Endothelial cell of umbilical vein (primary cell): Measurements from ENCODE around the gene C3orf49. TPM values are rescaled to one million over a fixed set of nuclear protein-coding genes. Genes with fewer than 3 reads are reported as not detected.

Experiments used
- BruUV-seq: library from RNA; stranded (reverse); fragments of 400-500 nt; replicated peaks from 2 replicates; lab custom pipeline; 2021; lab: Mats Ljungman, UMichigan
- CTCF ChIA-PET: fragments of 300-600, 350-600 bp; sonication (Branson Sonifier 250); formaldehyde crosslinking; loops from one replicate; lab custom pipeline; 2021; ENCODE audit warnings: antibody characterized with exemption, inconsistent platforms; lab: Charles Lee
- POLR2A ChIA-PET: fragments of 300-600, 350-600 bp; sonication (Branson Sonifier 250); formaldehyde crosslinking; loops from one replicate; lab custom pipeline; 2021; ENCODE audit warnings: antibody characterized with exemption, inconsistent platforms; lab: Charles Lee
- DNase-seq: peaks from one replicate; pipeline ENCODE4 v3.0.0-alpha.2; 2011; ENCODE audit warnings: low read depth, low spot score
- FAIRE-seq: peaks from 2 replicates; lab custom pipeline; 2011; peaks lifted over from hg19 to GRCh38; lab: Jason Lieb, UNC
- H2AFZ ChIP-seq: 2 replicates; pipeline ENCODE4 v1.6.0; 2012; ENCODE audit warnings: low read depth, low read length, control low read depth, inconsistent platforms
- H3K27ac ChIP-seq: 2 replicates; pipeline ENCODE4 v1.5.1; 2011; ENCODE audit warnings: low read depth, mild to moderate bottlenecking, control low read depth, low read length, moderate library complexity; ENCODE audit not compliant: insufficient read depth
- H3K27me3 ChIP-seq, 2 experiments: 2 replicates each; pipeline versions ENCODE4 v1.6.0 to v1.6.1; 2011; ENCODE audit warnings: low read length in 2 of 2, mixed read lengths in 1 of 2; ENCODE audit not compliant: control insufficient read depth in 2 of 2, insufficient read depth in 2 of 2
- H3K36me3 ChIP-seq, 2 experiments: 2 replicates in 1 of 2; 3 replicates in 1 of 2; pipeline ENCODE4 v1.5.1; 2011; ENCODE audit warnings: low read length in 2 of 2, mild to moderate bottlenecking in 1 of 2, moderate library complexity in 1 of 2; ENCODE audit not compliant: control insufficient read depth in 2 of 2, insufficient read depth in 2 of 2; ENCODE audit errors: extremely low read depth in 1 of 2
- H3K4me1 ChIP-seq: 3 replicates; pipeline ENCODE4 v1.5.1; 2011; ENCODE audit warnings: mild to moderate bottlenecking, low read length; ENCODE audit not compliant: control insufficient read depth, insufficient read depth; ENCODE audit errors: extremely low read depth
- H3K4me2 ChIP-seq: 2 replicates; pipeline ENCODE4 v1.6.1; 2011; ENCODE audit warnings: low read length, control low read depth, mixed read lengths; ENCODE audit not compliant: insufficient read depth
- H3K4me3 ChIP-seq, 3 experiments: fragments of 200-600 bp in 1 of 3; sonication (generic), shearing (Covaris generic) in 1 of 3; replicated peaks in 1 of 3; 2 replicates each; pipeline ENCODE4 v1.5.1; 2011 to 2016; ENCODE audit warnings: control low read depth in 3 of 3, low read length in 3 of 3, mild to moderate bottlenecking in 2 of 3, inconsistent platforms in 1 of 3, low read depth in 1 of 3, moderate library complexity in 1 of 3; ENCODE audit not compliant: insufficient read depth in 1 of 3
- H3K79me2 ChIP-seq: 2 replicates; pipeline ENCODE4 v1.6.0; 2012; ENCODE audit warnings: low read length, inconsistent platforms; ENCODE audit not compliant: control insufficient read depth, insufficient read depth
- H3K9ac ChIP-seq: replicated peaks from 2 replicates; pipeline ENCODE3; 2011; ENCODE audit warnings: low read length, control low read depth; ENCODE audit not compliant: insufficient read depth; ENCODE audit errors: extremely low read depth
- H3K9me1 ChIP-seq: replicated peaks from 3 replicates; pipeline ENCODE4 v1.6.0; 2011; ENCODE audit warnings: mild to moderate bottlenecking, low read length; ENCODE audit not compliant: control insufficient read depth, insufficient read depth; ENCODE audit errors: extremely low read depth
- H3K9me3 ChIP-seq: replicated peaks from 2 replicates; pipeline ENCODE4 v1.5.1; 2012; ENCODE audit warnings: low read length, inconsistent platforms; ENCODE audit not compliant: control insufficient read depth, insufficient read depth
- H4K20me1 ChIP-seq: replicated peaks from 2 replicates; pipeline ENCODE3; 2011; ENCODE audit warnings: mild to moderate bottlenecking, low read length; ENCODE audit not compliant: control insufficient read depth, insufficient read depth; ENCODE audit errors: extremely low read depth
- EZH2 ChIP-seq: IDR thresholded peaks from 2 replicates; pipeline ENCODE4 v1.6.1; 2012; ENCODE audit warnings: borderline replicate concordance, low read depth, mild to moderate bottlenecking, moderate library complexity, low read length, inconsistent platforms; ENCODE audit not compliant: severe bottlenecking
- FOS ChIP-seq: IDR thresholded peaks from 2 replicates; pipeline ENCODE4 v1.6.1; 2011; ENCODE audit warnings: mild to moderate bottlenecking, low read length, moderate library complexity, borderline replicate concordance; ENCODE audit not compliant: insufficient read depth
- GATA2 ChIP-seq: IDR thresholded peaks from 2 replicates; pipeline ENCODE4 v1.7.0; 2011; ENCODE audit warnings: low read depth, mild to moderate bottlenecking, moderate library complexity, mixed read lengths, low read length; ENCODE audit not compliant: insufficient read length, insufficient read depth
- JUN ChIP-seq: IDR thresholded peaks from 2 replicates; pipeline ENCODE4 v1.6.1; 2011; ENCODE audit warnings: borderline replicate concordance, low read depth; ENCODE audit not compliant: insufficient read length, insufficient read depth
- MYC ChIP-seq: IDR thresholded peaks from one replicate; pipeline ENCODE4 v1.6.1; 2011; ENCODE audit warnings: mild to moderate bottlenecking, low read depth, low read length
- POLR2A ChIP-seq: IDR thresholded peaks from 2 replicates; pipeline ENCODE4 v1.6.1; 2012; ENCODE audit warnings: low read depth, mild to moderate bottlenecking, control low read depth, low read length
- POLR2AphosphoS5 ChIP-seq: IDR thresholded peaks from 2 replicates; pipeline ENCODE4 v1.6.1; 2012; ENCODE audit warnings: low read depth, mild to moderate bottlenecking, control low read depth, low read length, moderate library complexity; ENCODE audit not compliant: insufficient read depth
- dilution Hi-C: fragments of 300-500 bp; cut with MboI; formaldehyde crosslinking; loops from one replicate; pipeline ENCODE4 v1.15.0; 2019; ENCODE audit warnings: low sequenced_read_pairs; ENCODE audit not compliant: extremely low pct_ligation_motif_present
- intact Hi-C: fragments of 100-400 bp; cut with micrococcal nuclease; formaldehyde crosslinking; loops from one replicate; pipeline ENCODE4 v1.10.0; 2022
- polyA plus RNA-seq, 4 experiments: library from polyadenylated mRNA; depleted of rRNA in 3 of 4; stranded (reverse) in 3 of 4; unstranded in 1 of 4; fragments of >200 nt; gene quantifications; 2 replicates each; pipeline versions ENCODE4 v1.2.1 to v1.2.3, GENCODE V29; 2011 to 2012; ENCODE audit warnings: missing spikeins in 1 of 4
- total RNA-seq: library from RNA; stranded (reverse); gene quantifications from 2 replicates; pipeline ENCODE4 v1.2.3, GENCODE V29; 2021
- TF ChIP-seq, protein P1 (sequence below): IDR thresholded peaks from 2 replicates; pipeline ENCODE4 v1.6.1; 2011; ENCODE audit not compliant: insufficient read depth, insufficient read length
- TF ChIP-seq, protein P2 (sequence below), 2 donors: IDR thresholded peaks; 1 replicate in 1 of 2; 2 replicates in 1 of 2; pipeline ENCODE4 v1.5.1; 2011; ENCODE audit warnings: low read length in 2 of 2, mild to moderate bottlenecking in 2 of 2, moderate library complexity in 2 of 2, control low read depth in 1 of 2, inconsistent platforms in 1 of 2, low read depth in 1 of 2; ENCODE audit not compliant: insufficient read depth in 1 of 2; ENCODE audit errors: extremely low read depth in 1 of 2

C3orf49 gene
- total and polyA plus RNA-seq, 2 donors (not counting 3 experiments of a cell fraction or from before 2014, with no cell fraction given) = not detected

DNA sequence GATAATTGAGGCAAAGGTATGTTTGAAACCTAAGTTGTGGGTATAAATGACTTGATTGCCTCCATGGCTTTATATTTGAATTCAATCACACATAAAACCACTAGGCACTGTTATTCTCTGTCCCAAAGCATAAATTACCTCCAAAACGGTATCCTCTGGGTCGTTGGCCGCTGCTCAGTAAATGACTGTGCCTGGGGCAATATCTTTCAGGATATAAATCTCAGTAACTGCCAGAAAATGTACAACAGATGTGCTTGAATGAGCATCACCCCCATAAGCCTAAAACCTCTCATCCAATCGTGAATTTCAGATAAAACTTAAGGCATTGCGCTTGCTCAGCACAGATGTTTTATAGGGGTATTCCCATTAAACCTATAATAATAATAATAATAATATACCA, 19.0 kb upstream of the C3orf49 start:
- Histone ChIP-seq H4K20me1 (no peaks in the 10 kb centered on the region), H3K4me2 (no peak overlapping the region), H3K9me3 (no peaks in the 10 kb centered on the region), H3K4me3 (no peak overlapping the region), H3K27me3 (peaks cover 0 to 4% of the 10 kb centered on the region in 2 experiments), H3K36me3 (no peaks in the 10 kb centered on the region), H3K27ac (no peak overlapping the region), H3K9me1 (no peaks in the 10 kb centered on the region), H3K9ac (no peak overlapping the region), H3K4me1 (no peaks in the 10 kb centered on the region), H3K79me2 (no peaks in the 10 kb centered on the region), H2AFZ (no peak overlapping the region)
- CTCF ChIA-PET = no interaction called here
- intact Hi-C loops (no loop called here), dilution Hi-C loops (no loop called here)
- DNase-seq = no peak
- POLR2A ChIA-PET = no interaction called here
- TF ChIP-seq FOS (no peak), POLR2AphosphoS5 (no peak), GATA2 (no peak), EZH2 (no peak), POLR2A (no peak), MYC (no peak), JUN (no peak)
- TF ChIP-seq, protein P1, sequence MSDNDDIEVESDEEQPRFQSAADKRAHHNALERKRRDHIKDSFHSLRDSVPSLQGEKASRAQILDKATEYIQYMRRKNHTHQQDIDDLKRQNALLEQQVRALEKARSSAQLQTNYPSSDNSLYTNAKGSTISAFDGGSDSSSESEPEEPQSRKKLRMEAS = no peak
- no TSS peak for BruUV-seq
- FAIRE-seq = no peak

GRCh38 chr3:63803911-63804310, 15.2 kb upstream of the C3orf49 start:
- FAIRE-seq = no peak
- intact Hi-C loops = no loop called here

More at GRCh38 chr3:63803911-63804310, 15.2 kb upstream of the C3orf49 start:
- dilution Hi-C loops = no loop called here
- no peak overlapping the region for H3K4me2 ChIP-seq
- no peak for DNase-seq
- H4K20me1 ChIP-seq = no peaks in the 10 kb centered on the region
- H3K9me1 ChIP-seq = no peaks in the 10 kb centered on the region
- H3K4me1 ChIP-seq = peaks cover 3% of the 10 kb centered on the region
- H3K27me3 ChIP-seq = peaks cover 0 to 4% of the 10 kb centered on the region in 2 experiments
- no peak overlapping the region for H3K4me3 ChIP-seq
- H3K9me3 ChIP-seq = no peaks in the 10 kb centered on the region
- no peaks in the 10 kb centered on the region for H3K36me3 ChIP-seq
- POLR2A ChIA-PET = no interaction called here
- no peak overlapping the region for H3K9ac ChIP-seq
- TF ChIP-seq, protein P1 = no peak
- TF ChIP-seq GATA2 (no peak), JUN (no peak), EZH2 (no peak), MYC (no peak), POLR2AphosphoS5 (no peak), FOS (no peak)
- TF ChIP-seq, protein P2, sequence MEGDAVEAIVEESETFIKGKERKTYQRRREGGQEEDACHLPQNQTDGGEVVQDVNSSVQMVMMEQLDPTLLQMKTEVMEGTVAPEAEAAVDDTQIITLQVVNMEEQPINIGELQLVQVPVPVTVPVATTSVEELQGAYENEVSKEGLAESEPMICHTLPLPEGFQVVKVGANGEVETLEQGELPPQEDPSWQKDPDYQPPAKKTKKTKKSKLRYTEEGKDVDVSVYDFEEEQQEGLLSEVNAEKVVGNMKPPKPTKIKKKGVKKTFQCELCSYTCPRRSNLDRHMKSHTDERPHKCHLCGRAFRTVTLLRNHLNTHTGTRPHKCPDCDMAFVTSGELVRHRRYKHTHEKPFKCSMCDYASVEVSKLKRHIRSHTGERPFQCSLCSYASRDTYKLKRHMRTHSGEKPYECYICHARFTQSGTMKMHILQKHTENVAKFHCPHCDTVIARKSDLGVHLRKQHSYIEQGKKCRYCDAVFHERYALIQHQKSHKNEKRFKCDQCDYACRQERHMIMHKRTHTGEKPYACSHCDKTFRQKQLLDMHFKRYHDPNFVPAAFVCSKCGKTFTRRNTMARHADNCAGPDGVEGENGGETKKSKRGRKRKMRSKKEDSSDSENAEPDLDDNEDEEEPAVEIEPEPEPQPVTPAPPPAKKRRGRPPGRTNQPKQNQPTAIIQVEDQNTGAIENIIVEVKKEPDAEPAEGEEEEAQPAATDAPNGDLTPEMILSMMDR (IDR thresholded peaks at IDR 0.05; ENCODE audit: extremely low read depth in 1 of 2, insufficient read depth in 1 of 2, low read depth in 1 of 2, low read length in 2 of 2) = no peak
- CTCF ChIA-PET = no interaction called here
- no peak overlapping the region for H2AFZ ChIP-seq
- no TSS peak for BruUV-seq
- H3K27ac ChIP-seq = no peak overlapping the region
- no peaks in the 10 kb centered on the region for H3K79me2 ChIP-seq
